Fibroblast of skin of back (primary cell): ENCODE data around the gene LDAH. TPM values are rescaled to one million over a fixed set of nuclear protein-coding genes. Genes with fewer than 3 reads are reported as not detected.
"Not testable (repeated sequence)": the region's sequence is repeated elsewhere in the genome, so short reads cannot be mapped to it uniquely, and the experiment has no call there.

Source experiments
- DNase-seq: peaks from one replicate; pipeline ENCODE4 v3.0.0-alpha.2; 2013
- polyA plus RNA-seq, 2 experiments: library from polyadenylated mRNA; unstranded; fragments of 120-200 nt; gene quantifications; one replicate each; pipeline ENCODE4 v1.2.1, GENCODE V29; 2013; ENCODE audit not compliant: insufficient read length in 2 of 2

The LDAH gene
- 12.2 TPM for polyA plus RNA-seq (2013, experiment 1 of 2; ENCODE audit: insufficient read length)
- polyA plus RNA-seq (2013, experiment 2 of 2; ENCODE audit: insufficient read length), result 12.1 TPM

- peak; percentile 86 for DNase-seq
Observed at GRCh38 chr2:20822535-20823490, at the start of gene LDAH. Gene LDAH, minus strand, starts transcription at chr2:20823101. Its CDS starts 21,638 bp downstream, at chr2:20801463.

GRCh38 chr2:20868377-20868776, 45.5 kb upstream of the LDAH start:
- DNase-seq, result no peak

GRCh38 chr2:20862850-20863249, 39.9 kb upstream of the LDAH start:
- no peak for DNase-seq

GRCh38 chr2:20855456-20855855, 32.6 kb upstream of the LDAH start:
- no peak for DNase-seq

GRCh38 chr2:20852670-20853069, 29.8 kb upstream of the LDAH start:
- no peak for DNase-seq

GRCh38 chr2:20852139-20852538, 29.2 kb upstream of the LDAH start:
- DNase-seq, result no peak

GRCh38 chr2:20844246-20844645, 21.3 kb upstream of the LDAH start:
- DNase-seq, result no peak

- no peak for DNase-seq
Observed at GRCh38 chr2:20839052-20839451, 16.2 kb upstream of the LDAH start.

- no peak for DNase-seq
Observed at GRCh38 chr2:20838016-20838415, 15.1 kb upstream of the LDAH start.

GRCh38 chr2:20836521-20836920, 13.6 kb upstream of the LDAH start:
- no peak for DNase-seq

GRCh38 chr2:20834331-20834730, 11.4 kb upstream of the LDAH start:
- no peak for DNase-seq

- no peak for DNase-seq
Observed at GRCh38 chr2:20832606-20833005, 9.7 kb upstream of the LDAH start.

- DNase-seq, result no peak
Observed at GRCh38 chr2:20829861-20830260, 7.0 kb upstream of the LDAH start.

- no peak for DNase-seq
Observed at GRCh38 chr2:20823917-20824316, 1.0 kb upstream of the LDAH start.

- DNase-seq, result no peak
Observed at GRCh38 chr2:20818820-20819219, 4.1 kb downstream of the LDAH start.

GRCh38 chr2:20815216-20815615, 7.7 kb downstream of the LDAH start:
- no peak for DNase-seq

GRCh38 chr2:20812779-20813178, 10.1 kb downstream of the LDAH start:
- DNase-seq, result no peak

- DNase-seq, result no peak
Observed at GRCh38 chr2:20806286-20806685, 16.6 kb downstream of the LDAH start.

- DNase-seq, result no peak
Observed at GRCh38 chr2:20803974-20804373, 18.9 kb downstream of the LDAH start.

GRCh38 chr2:20803226-20803682, 19.6 kb downstream of the LDAH start:
- DNase-seq, result no peak

- DNase-seq, result no peak
Observed at GRCh38 chr2:20797096-20797495, 25.8 kb downstream of the LDAH start.

GRCh38 chr2:20796374-20796791, 26.5 kb downstream of the LDAH start:
- peak; percentile 18 for DNase-seq

- DNase-seq, result not testable (repeated sequence)
Observed at GRCh38 chr2:20793944-20794343, 29.0 kb downstream of the LDAH start.

- DNase-seq, result peak; percentile 20
Observed at GRCh38 chr2:20781656-20782265, 41.1 kb downstream of the LDAH start.
